Neural progenitor cell (in vitro differentiated cells): ENCODE results near the gene SPRR2F. TPM values are rescaled to one million over a fixed set of nuclear protein-coding genes. Genes with fewer than 3 reads are reported as not detected.

Source experiments
- DNase-seq: peaks from one replicate; pipeline ENCODE4 v3.0.0-alpha.2; 2016; ENCODE audit warnings: low spot score
- H2AFZ ChIP-seq: fragments of 200-600 bp; sonication (generic); replicated peaks from 2 replicates; pipeline ENCODE4 v1.6.1; 2016; ENCODE audit warnings: antibody characterized with exemption
- H3F3A ChIP-seq: fragments of 200-600 bp; sonication (generic); 2 replicates; pipeline ENCODE4 v1.6.1; 2016; ENCODE audit warnings: antibody characterized with exemption, low read depth
- H3K27ac ChIP-seq: fragments of 200-600 bp; sonication (generic); 2 replicates; pipeline ENCODE4 v1.5.1; 2016; ENCODE audit warnings: mild to moderate bottlenecking
- H3K27me3 ChIP-seq: fragments of 200-600 bp; sonication (generic); 2 replicates; pipeline ENCODE4 v1.6.1; 2016; ENCODE audit warnings: mild to moderate bottlenecking, moderate library complexity
- H3K36me3 ChIP-seq: fragments of 200-600 bp; sonication (generic); 2 replicates; pipeline ENCODE4 v1.5.1; 2016
- H3K4me1 ChIP-seq: fragments of 200-600 bp; sonication (generic); 2 replicates; pipeline ENCODE4 v1.6.1; 2016; ENCODE audit warnings: mixed run types
- H3K4me2 ChIP-seq: fragments of 200-600 bp; sonication (generic); 2 replicates; pipeline ENCODE4 v1.6.1; 2016
- H3K4me3 ChIP-seq: fragments of 200-600 bp; sonication (generic); 2 replicates; pipeline ENCODE4 v1.5.1; 2016
- H3K79me2 ChIP-seq: fragments of 200-600 bp; sonication (generic); 2 replicates; pipeline ENCODE4 v1.6.1; 2016; ENCODE audit warnings: low read depth
- H3K9ac ChIP-seq: fragments of 200-600 bp; sonication (generic); 2 replicates; pipeline ENCODE4 v1.6.1; 2016
- H3K9me3 ChIP-seq: fragments of 200-600 bp; sonication (generic); 2 replicates; pipeline ENCODE4 v1.5.1; 2016; ENCODE audit warnings: low read depth
- H4K20me1 ChIP-seq: fragments of 200-600 bp; sonication (generic); 2 replicates; pipeline ENCODE4 v1.6.1; 2016; ENCODE audit warnings: low read depth
- H3K27ac Mint-ChIP-seq: 3 replicates; pipeline ENCODE4 v1.8.0; 2021; ENCODE audit warnings: mixed read lengths
- H3K27me3 Mint-ChIP-seq: 2 replicates; pipeline ENCODE4 v1.8.0; 2022; ENCODE audit warnings: low read depth, mild to moderate bottlenecking, inconsistent platforms, moderate library complexity, mixed read lengths; ENCODE audit not compliant: insufficient read depth
- H3K36me3 Mint-ChIP-seq: 3 replicates; pipeline ENCODE4 v1.8.0; 2021; ENCODE audit warnings: mixed read lengths
- H3K4me1 Mint-ChIP-seq: 3 replicates; pipeline ENCODE4 v1.8.0; 2021; ENCODE audit warnings: mixed read lengths
- H3K4me3 Mint-ChIP-seq: 3 replicates; pipeline ENCODE4 v1.8.0; 2021; ENCODE audit warnings: mild to moderate bottlenecking, moderate library complexity, mixed read lengths
- H3K9me3 Mint-ChIP-seq: 3 replicates; pipeline ENCODE4 v1.8.0; 2020; ENCODE audit warnings: mixed read lengths
- CTCF ChIP-seq: fragments of 200-600 bp; sonication (generic); IDR thresholded peaks from 2 replicates; pipeline ENCODE4 v1.5.1; 2017; ENCODE audit warnings: antibody characterized with exemption, mild to moderate bottlenecking
- EZH2 ChIP-seq: fragments of 200-600 bp; sonication (generic); IDR thresholded peaks from 2 replicates; pipeline ENCODE4 v1.6.1; 2017; ENCODE audit warnings: antibody characterized with exemption, mild to moderate bottlenecking, moderate library complexity
- EZH2phosphoT487 ChIP-seq: fragments of 200-600 bp; sonication (generic); IDR thresholded peaks from 2 replicates; pipeline ENCODE4 v1.6.1; 2017; ENCODE audit warnings: antibody characterized with exemption
- total RNA-seq: library from RNA; depleted of rRNA; stranded (reverse); fragments of >200 nt; gene quantifications from 2 replicates; pipeline ENCODE4 v1.2.3, GENCODE V29; 2015; ENCODE audit warnings: low replicate concordance

SPRR2F gene
- total RNA-seq, 1 donor from 2014 or later, result not detected

- peaks cover 3% of the 10 kb centered on the region for H3K27me3 Mint-ChIP-seq
- Histone ChIP-seq H4K20me1 (no peaks in the 10 kb centered on the region), H3K27me3 (no peaks in the 10 kb centered on the region), H3K4me3 (no peak within 1 kb of the TSS), H2AFZ (no peak within 1 kb of the TSS), H3F3A (no peaks in the 10 kb centered on the region), H3K4me1 (no peaks in the 10 kb centered on the region), H3K36me3 (no peaks in the 10 kb centered on the region), H3K79me2 (no peaks in the 10 kb centered on the region), H3K27ac (no peak within 1 kb of the TSS), H3K4me2 (no peak within 1 kb of the TSS), H3K9ac (no peak within 1 kb of the TSS), H3K9me3 (no peaks in the 10 kb centered on the region)
- no peak for DNase-seq
- no peaks in the 10 kb centered on the region for H3K4me1 Mint-ChIP-seq
- TF ChIP-seq EZH2 (no peak), CTCF (no peak), EZH2phosphoT487 (no peak)
- no peak within 1 kb of the TSS for H3K4me3 Mint-ChIP-seq
- no peaks in the 10 kb centered on the region for H3K9me3 Mint-ChIP-seq
- no peaks in the 10 kb centered on the region for H3K36me3 Mint-ChIP-seq
- no peak within 1 kb of the TSS for H3K27ac Mint-ChIP-seq
Measured at GRCh38 chr1:153150846-153151245, 37.5 kb upstream of the SPRR2F start, which contains the start of gene SPRR2G. Gene SPRR2G (minus strand): TSS chr1:153150890. CDS start chr1:153150110, 780 bp downstream.

GRCh38 chr1:153141377-153141776, 28.1 kb upstream of the SPRR2F start:
- H3K36me3 ChIP-seq, result no peaks in the 10 kb centered on the region
- Mint-ChIP-seq H3K9me3 (no peaks in the 10 kb centered on the region), H3K36me3 (no peaks in the 10 kb centered on the region), H3K4me1 (no peaks in the 10 kb centered on the region), H3K4me3 (no peak overlapping the region), H3K27me3 (no peaks in the 10 kb centered on the region), H3K27ac (no peak overlapping the region)
- H3K4me2 ChIP-seq, result no peak overlapping the region
- H3F3A ChIP-seq, result no peaks in the 10 kb centered on the region
- H4K20me1 ChIP-seq, result no peaks in the 10 kb centered on the region
- TF ChIP-seq EZH2phosphoT487, result no peak
- TF ChIP-seq EZH2, result no peak
- TF ChIP-seq CTCF, result no peak
- DNase-seq, result no peak
- no peaks in the 10 kb centered on the region for H3K27me3 ChIP-seq
- H3K27ac ChIP-seq, result no peak overlapping the region
- H2AFZ ChIP-seq, result no peak overlapping the region
- no peak overlapping the region for H3K9ac ChIP-seq
- H3K4me3 ChIP-seq, result no peak overlapping the region
- H3K79me2 ChIP-seq, result no peaks in the 10 kb centered on the region
- H3K9me3 ChIP-seq, result peaks cover 3% of the 10 kb centered on the region
- H3K4me1 ChIP-seq, result no peaks in the 10 kb centered on the region

- H3K36me3 Mint-ChIP-seq, result no peaks in the 10 kb centered on the region
- TF ChIP-seq EZH2, result no peak
- TF ChIP-seq CTCF, result no peak
- no peak for TF ChIP-seq EZH2phosphoT487
- no peaks in the 10 kb centered on the region for H3F3A ChIP-seq
- H4K20me1 ChIP-seq, result no peaks in the 10 kb centered on the region
- H3K79me2 ChIP-seq, result no peaks in the 10 kb centered on the region
- no peaks in the 10 kb centered on the region for H3K4me1 ChIP-seq
- H3K4me2 ChIP-seq, result no peak overlapping the region
- no peaks in the 10 kb centered on the region for H3K36me3 ChIP-seq
- H2AFZ ChIP-seq, result no peak overlapping the region
- H3K4me3 ChIP-seq, result no peak overlapping the region
- H3K9ac ChIP-seq, result no peak overlapping the region
- H3K27me3 Mint-ChIP-seq, result no peaks in the 10 kb centered on the region
- H3K27me3 ChIP-seq, result no peaks in the 10 kb centered on the region
- no peak overlapping the region for H3K4me3 Mint-ChIP-seq
- no peaks in the 10 kb centered on the region for H3K4me1 Mint-ChIP-seq
- DNase-seq, result no peak
- H3K27ac Mint-ChIP-seq, result no peak overlapping the region
- H3K9me3 Mint-ChIP-seq, result no peaks in the 10 kb centered on the region
- H3K9me3 ChIP-seq, result peaks cover 3% of the 10 kb centered on the region
- H3K27ac ChIP-seq, result no peak overlapping the region
Measured at GRCh38 chr1:153140484-153140883, 27.2 kb upstream of the SPRR2F start.
